Upper lobe of left lung (tissue), 6 donors: Measurements from ENCODE around the gene HPSE2. TPM values are rescaled to one million over a fixed set of nuclear protein-coding genes. Genes with fewer than 3 reads are reported as not detected.
A peak's percentile ranks its signal among the peaks of the same experiment; 100 is the strongest.

Experiments used
- ATAC-seq, 2 donors: fragments of 200-7000 bp; cut with Tn5 transposase; one replicate each; pipeline ENCODE4 v1.9.1; 2022; ENCODE audit warnings: mild to moderate bottlenecking in 2 of 2, moderate library complexity in 2 of 2; ENCODE audit not compliant: low FRiP score in 2 of 2
- DNase-seq, 2 donors: peaks; one replicate each; pipeline ENCODE4 v3.0.0-alpha.2; 2019 to 2020
- H3K27ac ChIP-seq, 4 donors: fragments of 200-600 bp; sonication (generic); one replicate each; pipeline ENCODE4 v1.5.1; 2016 to 2019
- H3K27me3 ChIP-seq, 4 donors: fragments of 200-600 bp; sonication (generic); one replicate each; pipeline ENCODE4 v1.5.1; 2017 to 2019
- H3K36me3 ChIP-seq, 4 donors: fragments of 200-600 bp; sonication (generic); one replicate each; pipeline ENCODE4 v1.5.1; 2016 to 2019
- H3K4me1 ChIP-seq, 4 donors: fragments of 200-600 bp; sonication (generic); one replicate each; pipeline ENCODE4 v1.5.1; 2018 to 2019
- H3K4me3 ChIP-seq, 4 donors: fragments of 200-600 bp; sonication (generic); one replicate each; pipeline ENCODE4 v1.5.1; 2017 to 2019; ENCODE audit warnings: mild to moderate bottlenecking in 2 of 4, moderate library complexity in 1 of 4
- H3K9me3 ChIP-seq, 4 donors: fragments of 200-600 bp; sonication (generic); one replicate each; pipeline ENCODE4 v1.5.1; 2018 to 2019
- CTCF ChIP-seq, 6 experiments: fragments of 450-650 bp in 4 of 6; fragments of 200-600 bp in 2 of 6; sonication (generic) in 2 of 6; IDR thresholded peaks; one replicate each; pipeline ENCODE4 v1.5.1; 2016 to 2019; ENCODE audit warnings: antibody characterized with exemption in 6 of 6
- EP300 ChIP-seq, 4 donors: sonication (generic); formaldehyde crosslinking; IDR thresholded peaks; one replicate each; pipeline ENCODE4 v1.5.1; 2017; ENCODE audit warnings: antibody characterized with exemption in 4 of 4, control low read depth in 2 of 4
- POLR2A ChIP-seq, 4 donors: fragments of 450-650 bp; IDR thresholded peaks; one replicate each; pipeline ENCODE4 v1.5.1; 2016 to 2017; ENCODE audit warnings: antibody characterized with exemption in 4 of 4, mild to moderate bottlenecking in 2 of 4
- POLR2AphosphoS5 ChIP-seq, 2 donors: sonication (generic); formaldehyde crosslinking; IDR thresholded peaks; one replicate each; pipeline ENCODE4 v1.5.1; 2017; ENCODE audit warnings: antibody characterized with exemption in 2 of 2
- WGBS, 2 donors: methylation state at CpG; one replicate each; pipeline ENCODE4 v1.1.5; 2017 to 2018; 5-methylcytosine and 5-hydroxymethylcytosine counted together
- total RNA-seq, 6 donors: library from RNA; depleted of rRNA in 4 of 6; stranded (reverse); fragments of >200 nt in 4 of 6; gene quantifications; one replicate each; pipeline versions ENCODE4 v1.1.0 to v1.2.1, GENCODE V29; 2016 to 2021
- donor health status: DM: no; HTN: no; CAD: no; lungs with moderate emphysema.
- donor health status: DM: no; HTN: yes; CAD: no; lungs with severe emphysema.

The HPSE2 gene
- total RNA-seq, 6 donors from 2014 or later = 0.15 to 1.1 (median 0.91) TPM; not detected in 1

DNA sequence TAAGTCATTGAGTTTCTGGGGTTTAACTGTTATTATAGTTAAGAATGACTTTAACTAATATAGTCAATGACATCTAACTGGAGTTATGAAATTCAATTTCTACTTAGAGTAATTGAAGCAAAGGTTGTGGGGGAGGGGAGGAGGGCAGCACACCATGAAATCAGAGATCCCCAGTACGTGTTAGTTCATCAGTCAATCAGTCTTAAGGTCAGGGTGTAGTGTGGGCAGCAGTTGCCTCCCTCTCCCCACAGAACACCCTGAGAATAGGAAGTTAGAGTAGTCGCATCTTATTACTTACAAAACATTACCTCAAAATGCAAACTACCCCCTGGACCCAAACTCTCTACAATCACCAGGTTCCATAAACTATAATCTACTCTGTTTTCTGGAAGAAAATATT is 781.9 kb downstream of the HPSE2 start:
- 67 to 80% methylated on average over 2 of the region's 2 CpGs for WGBS, 2 donors
- H3K4me1 ChIP-seq = no peaks in the 10 kb centered on the region
- no peaks in the 10 kb centered on the region for H3K9me3 ChIP-seq
- no peak overlapping the region for H3K27ac ChIP-seq
- no peak for TF ChIP-seq POLR2AphosphoS5 (IDR thresholded peaks at IDR 0.05)
- TF ChIP-seq CTCF (IDR thresholded peaks at IDR 0.05) = no peak
- ATAC-seq (no peak), DNase-seq (no peak)
- no peaks in the 10 kb centered on the region for H3K27me3 ChIP-seq
- H3K4me3 ChIP-seq = no peak overlapping the region
- H3K36me3 ChIP-seq = no peaks in the 10 kb centered on the region

DNA sequence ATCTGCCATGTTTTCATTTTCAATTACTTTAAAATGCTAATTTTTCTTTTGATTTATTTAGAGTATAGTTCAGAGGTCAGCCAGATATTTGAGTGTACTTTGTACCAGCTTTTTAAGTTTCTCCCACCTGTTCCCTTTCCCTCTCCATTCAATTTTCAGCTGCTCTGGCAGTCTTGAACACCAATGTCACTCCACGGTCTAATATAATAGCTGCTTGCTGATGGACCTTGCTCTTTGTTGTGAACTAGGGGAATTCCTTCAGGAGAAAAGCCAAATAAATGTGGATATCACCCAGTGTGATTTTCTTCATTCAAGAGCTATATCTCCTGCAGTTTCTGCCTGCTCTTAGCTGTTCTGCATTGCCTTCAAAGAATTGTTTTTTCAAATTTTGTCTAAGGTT is 785.0 kb downstream of the HPSE2 start:
- no peak for DNase-seq
- H3K27ac ChIP-seq = no peak overlapping the region
- no peaks in the 10 kb centered on the region for H3K9me3 ChIP-seq
- no peak for ATAC-seq
- H3K4me3 ChIP-seq = no peak overlapping the region
- TF ChIP-seq POLR2AphosphoS5 (IDR thresholded peaks at IDR 0.05) (no peak), CTCF (IDR thresholded peaks at IDR 0.05) (no peak), EP300 (IDR thresholded peaks at IDR 0.05) (no peak), POLR2A (IDR thresholded peaks at IDR 0.05) (no peak)
- H3K36me3 ChIP-seq = no peaks in the 10 kb centered on the region
- H3K4me1 ChIP-seq = peaks cover 1 to 11% (median 6%) of the 10 kb centered on the region in 4 donors
- no peaks in the 10 kb centered on the region for H3K27me3 ChIP-seq
- 75 to 85% methylated on average over 1 of the region's 1 CpG for WGBS, 2 donors

GRCh38 chr10:98449287-98449686 is 786.4 kb downstream of the HPSE2 start:
- H3K27ac ChIP-seq = no peak overlapping the region
- no peaks in the 10 kb centered on the region for H3K9me3 ChIP-seq
- DNase-seq (no peak), ATAC-seq (no peak)
- H3K4me1 ChIP-seq = peaks cover 9 to 23% (median 12%) of the 10 kb centered on the region in 4 donors
- H3K27me3 ChIP-seq = no peaks in the 10 kb centered on the region
- no peak overlapping the region for H3K4me3 ChIP-seq
- H3K36me3 ChIP-seq = peaks cover 0 to 9% (median 8%) of the 10 kb centered on the region in 4 donors
- TF ChIP-seq POLR2A (IDR thresholded peaks at IDR 0.05) (no peak), CTCF (IDR thresholded peaks at IDR 0.05) (no peak), POLR2AphosphoS5 (IDR thresholded peaks at IDR 0.05) (no peak), EP300 (IDR thresholded peaks at IDR 0.05) (no peak)

- ATAC-seq (peak; percentile 93 to 97), DNase-seq (peak; percentile 83 to 98)
- Histone ChIP-seq H3K36me3 (peaks cover 0 to 33% (median 28%) of the 10 kb centered on the region in 4 donors), H3K4me1 (peaks cover 9 to 35% (median 12%) of the 10 kb centered on the region in 4 donors), H3K27ac (peak within 1 kb of the TSS; percentile 83 to 95 (median 94)), H3K9me3 (no peaks in the 10 kb centered on the region), H3K27me3 (no peaks in the 10 kb centered on the region), H3K4me3 (peak within 1 kb of the TSS; percentile 62 to 95 (median 89))
- WGBS, 2 donors = 3 to 27% methylated on average over 3 to 41 of the region's 47 CpGs
- peak; percentile 74 to 89 for TF ChIP-seq POLR2AphosphoS5 (IDR thresholded peaks at IDR 0.05)
- TF ChIP-seq POLR2A (IDR thresholded peaks at IDR 0.05) = peak in 3 of 4 donors; percentile 84 to 96 (median 94)
- TF ChIP-seq CTCF (IDR thresholded peaks at IDR 0.05) = peak in 3 of 6 experiments; percentile 4 to 29 (median 24)
- no peak for TF ChIP-seq EP300 (IDR thresholded peaks at IDR 0.05)
Measured at GRCh38 chr10:98446661-98447221, 788.9 kb downstream of the HPSE2 start, which contains the start of gene HPS1. TSS of gene HPS1 (minus strand) at chr10:98446935. CDS start at chr10:98443240, 3,695 bp downstream.
